Measurements from ENCODE around the gene FRMD5. TPM values are rescaled to one million over a fixed set of nuclear protein-coding genes. Genes with fewer than 3 reads are reported as not detected.
A peak's percentile ranks its signal among the peaks of the same experiment; 100 is the strongest.

The FRMD5 gene
- total RNA-seq, 1 donor from 2014 or later = 1.5 TPM

GRCh38 chr15:43918717-43919116 lies 276.4 kb downstream of the FRMD5 start:
- H3K27ac Mint-ChIP-seq (ENCODE audit: unreplicated experiment) = no peak overlapping the region
- DNase-seq (ENCODE audit: low spot score) = no peak
- no peak for TF ChIP-seq CTCF (IDR thresholded peaks at IDR 0.05)
- no peaks in the 10 kb centered on the region for H3K27me3 Mint-ChIP-seq (ENCODE audit: low read depth)
- H3K36me3 Mint-ChIP-seq (ENCODE audit: low read depth) = peaks cover 1% of the 10 kb centered on the region
- H3K9me3 Mint-ChIP-seq (ENCODE audit: low read depth) = no peaks in the 10 kb centered on the region
- H3K4me3 Mint-ChIP-seq (ENCODE audit: unreplicated experiment) = no peak overlapping the region
- peaks cover 24% of the 10 kb centered on the region for H3K4me1 Mint-ChIP-seq (ENCODE audit: low read depth)

GRCh38 chr15:43916326-43916660 lies 278.8 kb downstream of the FRMD5 start:
- Mint-ChIP-seq H3K4me3 (ENCODE audit: unreplicated experiment) (no peak overlapping the region), H3K9me3 (ENCODE audit: low read depth) (no peaks in the 10 kb centered on the region), H3K27me3 (ENCODE audit: low read depth) (no peaks in the 10 kb centered on the region), H3K36me3 (ENCODE audit: low read depth) (peaks cover 1% of the 10 kb centered on the region), H3K27ac (ENCODE audit: unreplicated experiment) (no peak overlapping the region), H3K4me1 (ENCODE audit: low read depth) (peaks cover 49% of the 10 kb centered on the region)
- DNase-seq (ENCODE audit: low spot score) = no peak
- no peak for TF ChIP-seq CTCF (IDR thresholded peaks at IDR 0.05)

- Mint-ChIP-seq H3K9me3 (ENCODE audit: low read depth) (no peaks in the 10 kb centered on the region), H3K27me3 (ENCODE audit: low read depth) (no peaks in the 10 kb centered on the region), H3K27ac (ENCODE audit: unreplicated experiment) (no peak overlapping the region), H3K36me3 (ENCODE audit: low read depth) (peaks cover 1% of the 10 kb centered on the region), H3K4me3 (ENCODE audit: unreplicated experiment) (no peak overlapping the region), H3K4me1 (ENCODE audit: low read depth) (peaks cover 50% of the 10 kb centered on the region)
- no peak for DNase-seq (ENCODE audit: low spot score)
- TF ChIP-seq CTCF (IDR thresholded peaks at IDR 0.05) = no peak
Measured at GRCh38 chr15:43915631-43916325, 279.3 kb downstream of the FRMD5 start.

- DNase-seq (ENCODE audit: low spot score) = no peak
Measured at GRCh38 chr15:43913941-43914340, 281.1 kb downstream of the FRMD5 start.

More at GRCh38 chr15:43913941-43914340, 281.1 kb downstream of the FRMD5 start:
- no peak for TF ChIP-seq CTCF (IDR thresholded peaks at IDR 0.05)
- H3K4me1 Mint-ChIP-seq (ENCODE audit: low read depth) = peaks cover 39% of the 10 kb centered on the region
- H3K36me3 Mint-ChIP-seq (ENCODE audit: low read depth) = peaks cover 1% of the 10 kb centered on the region
- no peak overlapping the region for H3K4me3 Mint-ChIP-seq (ENCODE audit: unreplicated experiment)
- no peaks in the 10 kb centered on the region for H3K27me3 Mint-ChIP-seq (ENCODE audit: low read depth)
- peak overlapping the region; percentile 92 for H3K27ac Mint-ChIP-seq (ENCODE audit: unreplicated experiment)
- H3K9me3 Mint-ChIP-seq (ENCODE audit: low read depth) = no peaks in the 10 kb centered on the region

Measured in chondrocyte (in vitro differentiated cells).